GM20000 (cell line): ENCODE data around the gene ANTXR1.

Source experiments
- DNase-seq: peaks from one replicate; pipeline ENCODE4 v3.0.0; 2012; ENCODE audit warnings: low spot score
- CTCF ChIP-seq: IDR thresholded peaks from 2 replicates; pipeline ENCODE4 v1.5.1; 2012; ENCODE audit warnings: mild to moderate bottlenecking, control low read depth; ENCODE audit errors: extremely low read depth, missing control alignments

ANTXR1 gene

GRCh38 chr2:69132960-69133590 is 120.1 kb downstream of the ANTXR1 start:
- no peak for DNase-seq
- no peak for TF ChIP-seq CTCF

- TF ChIP-seq CTCF: no peak
- DNase-seq: no peak
Observed at GRCh38 chr2:69133898-69134297, 120.9 kb downstream of the ANTXR1 start.

- DNase-seq: no peak
- no peak for TF ChIP-seq CTCF
Observed at GRCh38 chr2:69134306-69134945, 121.4 kb downstream of the ANTXR1 start.

GRCh38 chr2:69138247-69138772 is 125.3 kb downstream of the ANTXR1 start:
- TF ChIP-seq CTCF: no peak
- no peak for DNase-seq

GRCh38 chr2:69138793-69139459 is 125.9 kb downstream of the ANTXR1 start:
- no peak for DNase-seq
- TF ChIP-seq CTCF: no peak

- TF ChIP-seq CTCF: no peak
- DNase-seq: no peak
Observed at GRCh38 chr2:69139778-69140670, 127.0 kb downstream of the ANTXR1 start.

GRCh38 chr2:69141061-69141460 is 128.1 kb downstream of the ANTXR1 start:
- DNase-seq: no peak
- no peak for TF ChIP-seq CTCF
